Fibroblast of villous mesenchyme (primary cell): ENCODE data around the gene RGMB. TPM values are rescaled to one million over a fixed set of nuclear protein-coding genes. Genes with fewer than 3 reads are reported as not detected.
A peak's percentile ranks its signal among the peaks of the same experiment; 100 is the strongest.
"Not testable (repeated sequence)": the region's sequence is repeated elsewhere in the genome, so short reads cannot be mapped to it uniquely, and the experiment has no call there.

Experiments used
- DNase-seq: peaks from one replicate; pipeline ENCODE4 v3.0.0-alpha.2; 2010; ENCODE audit warnings: low read depth
- H3K4me3 ChIP-seq: 2 replicates; pipeline ENCODE4 v1.5.1; 2011; ENCODE audit warnings: low read depth, mild to moderate bottlenecking, low read length
- total RNA-seq: library from RNA; depleted of rRNA; stranded (reverse); fragments of >200 nt; gene quantifications from 2 replicates; pipeline ENCODE4 v1.2.3, GENCODE V29; 2012
- TF ChIP-seq, protein P1 (sequence below): IDR thresholded peaks from 2 replicates; pipeline ENCODE4 v1.5.1; 2012; ENCODE audit warnings: low read depth, mild to moderate bottlenecking, low read length; ENCODE audit not compliant: insufficient read depth

Gene RGMB
- total RNA-seq, result 94.1 and 101 TPM in 2 replicates

GRCh38 chr5:98773464-98774191, at the start of gene RGMB:
RGMB (plus strand) TSS chr5:98773663; CDS start chr5:98774071, 408 bp downstream.
- TF ChIP-seq, protein P1, sequence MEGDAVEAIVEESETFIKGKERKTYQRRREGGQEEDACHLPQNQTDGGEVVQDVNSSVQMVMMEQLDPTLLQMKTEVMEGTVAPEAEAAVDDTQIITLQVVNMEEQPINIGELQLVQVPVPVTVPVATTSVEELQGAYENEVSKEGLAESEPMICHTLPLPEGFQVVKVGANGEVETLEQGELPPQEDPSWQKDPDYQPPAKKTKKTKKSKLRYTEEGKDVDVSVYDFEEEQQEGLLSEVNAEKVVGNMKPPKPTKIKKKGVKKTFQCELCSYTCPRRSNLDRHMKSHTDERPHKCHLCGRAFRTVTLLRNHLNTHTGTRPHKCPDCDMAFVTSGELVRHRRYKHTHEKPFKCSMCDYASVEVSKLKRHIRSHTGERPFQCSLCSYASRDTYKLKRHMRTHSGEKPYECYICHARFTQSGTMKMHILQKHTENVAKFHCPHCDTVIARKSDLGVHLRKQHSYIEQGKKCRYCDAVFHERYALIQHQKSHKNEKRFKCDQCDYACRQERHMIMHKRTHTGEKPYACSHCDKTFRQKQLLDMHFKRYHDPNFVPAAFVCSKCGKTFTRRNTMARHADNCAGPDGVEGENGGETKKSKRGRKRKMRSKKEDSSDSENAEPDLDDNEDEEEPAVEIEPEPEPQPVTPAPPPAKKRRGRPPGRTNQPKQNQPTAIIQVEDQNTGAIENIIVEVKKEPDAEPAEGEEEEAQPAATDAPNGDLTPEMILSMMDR, result no peak

DNA sequence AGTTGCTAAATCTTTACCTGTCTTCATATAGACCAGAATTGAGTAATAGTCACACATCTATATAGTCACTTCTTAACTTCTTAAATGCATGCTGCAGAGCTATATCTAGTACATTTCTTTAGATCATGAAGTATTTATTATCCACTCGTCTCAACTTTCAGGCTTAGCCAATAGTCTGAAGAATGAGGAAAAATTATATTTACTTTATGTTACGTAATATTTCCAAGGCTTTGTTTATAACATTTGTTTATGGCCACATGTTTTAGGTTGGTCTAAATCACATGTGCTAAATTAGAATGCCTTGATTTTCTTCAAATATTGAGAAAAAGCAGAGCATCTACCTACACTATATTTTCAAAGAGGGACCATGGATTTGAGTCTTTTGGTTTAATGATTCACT, 47.2 kb upstream of the RGMB start:
- TF ChIP-seq, protein P1, result no peak
- DNase-seq, result peak; percentile 39
- H3K4me3 ChIP-seq, result no peak overlapping the region

More at GRCh38 chr5:98773464-98774191, at the start of gene RGMB:
- peak; percentile 99 for DNase-seq
- peak within 1 kb of the TSS; percentile 82 for H3K4me3 ChIP-seq

- no peak for DNase-seq
- TF ChIP-seq, protein P1, result no peak
- no peak overlapping the region for H3K4me3 ChIP-seq
Measured at GRCh38 chr5:98727686-98728085, 45.8 kb upstream of the RGMB start.

- DNase-seq, result no peak
- TF ChIP-seq, protein P1, result peak; percentile 19
- no peak overlapping the region for H3K4me3 ChIP-seq
Measured at GRCh38 chr5:98734646-98735045, 38.8 kb upstream of the RGMB start.

GRCh38 chr5:98735806-98736507, 37.5 kb upstream of the RGMB start:
- H3K4me3 ChIP-seq, result no peak overlapping the region
- TF ChIP-seq, protein P1, result no peak
- peak; percentile 72 for DNase-seq

DNA sequence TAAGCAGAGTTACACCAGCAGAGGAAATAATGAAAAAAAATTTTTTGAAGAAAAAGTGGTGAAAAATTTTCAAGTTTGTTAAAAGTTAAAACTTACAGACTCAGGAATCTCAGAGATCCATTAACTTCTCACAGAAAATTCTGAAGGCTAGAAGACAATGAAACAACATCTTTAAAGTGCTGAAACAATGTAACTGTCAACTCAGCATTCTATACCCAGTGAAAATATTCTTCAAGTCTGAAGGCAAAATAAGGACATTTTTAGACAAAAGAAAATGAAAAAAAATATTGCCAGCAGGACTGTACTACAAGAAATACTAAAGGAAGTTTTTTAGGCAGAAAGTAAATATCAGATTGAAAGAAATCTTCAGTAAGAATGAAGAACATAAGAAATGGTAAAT, 36.7 kb upstream of the RGMB start:
- no peak for DNase-seq
- H3K4me3 ChIP-seq, result no peak overlapping the region
- TF ChIP-seq, protein P1, result no peak

DNA sequence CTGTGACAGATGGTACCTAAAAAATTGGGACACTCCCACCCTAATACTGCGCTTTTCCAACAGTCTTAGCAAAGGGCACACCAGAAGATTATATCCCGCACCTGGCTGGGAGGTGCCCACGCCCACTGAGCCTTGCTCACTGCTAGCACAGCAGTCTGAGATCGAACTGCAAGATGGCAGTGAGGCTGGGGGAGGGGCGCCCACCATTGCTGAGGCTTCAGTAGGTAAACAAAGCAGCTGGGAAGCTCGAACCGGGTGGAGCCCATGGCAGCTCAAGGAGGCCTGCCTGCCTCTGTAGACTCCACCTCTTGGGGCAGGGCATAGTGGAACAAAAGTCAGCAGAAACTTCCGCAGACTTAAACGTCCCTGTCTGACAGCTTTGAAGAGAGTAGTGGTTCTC, 36.0 kb upstream of the RGMB start:
- not testable (repeated sequence) for H3K4me3 ChIP-seq

DNA sequence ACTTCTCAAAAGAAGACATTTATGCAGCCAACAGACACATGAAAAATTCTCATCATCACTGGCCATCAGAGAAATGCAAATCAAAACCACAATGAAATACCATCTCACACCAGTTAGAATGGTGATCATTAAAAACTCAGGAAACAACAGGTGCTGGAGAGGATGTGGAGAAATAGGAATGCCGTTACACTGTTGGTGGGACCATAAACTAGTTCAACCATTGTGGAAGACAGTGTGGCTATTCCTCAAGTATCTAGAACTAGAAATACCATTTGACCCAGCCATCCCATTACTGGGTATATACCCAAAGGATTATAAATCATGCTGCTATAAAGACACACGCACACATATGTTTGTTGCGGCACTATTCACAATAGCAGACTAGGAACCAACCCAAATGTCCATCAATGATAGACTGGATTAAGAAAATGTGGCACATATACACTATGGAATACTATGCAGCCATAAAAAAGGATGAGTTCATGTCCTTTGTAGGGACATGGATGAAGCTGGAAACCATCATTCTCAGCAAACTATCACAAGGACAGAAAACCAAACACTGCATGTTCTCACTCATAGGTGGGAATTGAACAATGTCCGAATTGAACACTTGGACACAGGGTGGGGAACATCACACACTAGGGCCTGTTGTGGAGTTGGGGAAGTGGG, 34.8 kb upstream of the RGMB start:
- not testable (repeated sequence) for H3K4me3 ChIP-seq, DNase-seq

More for the DNA sequence above, 36.0 kb upstream of the RGMB start:
- DNase-seq, result not testable (repeated sequence)
